HG03442 (cell line): Measurements from ENCODE around the gene HMCN2.
"Not testable (repeated sequence)": the region's sequence is repeated elsewhere in the genome, so short reads cannot be mapped to it uniquely, and the experiment has no call there.

Source experiments
- ATAC-seq: cut with Tn5 transposase; IDR thresholded peaks from one replicate; pipeline ENCODE4 v1.9.1; 2021; ENCODE audit warnings: mild to moderate bottlenecking, moderate library complexity; ENCODE audit not compliant: unreplicated experiment

Gene HMCN2

DNA sequence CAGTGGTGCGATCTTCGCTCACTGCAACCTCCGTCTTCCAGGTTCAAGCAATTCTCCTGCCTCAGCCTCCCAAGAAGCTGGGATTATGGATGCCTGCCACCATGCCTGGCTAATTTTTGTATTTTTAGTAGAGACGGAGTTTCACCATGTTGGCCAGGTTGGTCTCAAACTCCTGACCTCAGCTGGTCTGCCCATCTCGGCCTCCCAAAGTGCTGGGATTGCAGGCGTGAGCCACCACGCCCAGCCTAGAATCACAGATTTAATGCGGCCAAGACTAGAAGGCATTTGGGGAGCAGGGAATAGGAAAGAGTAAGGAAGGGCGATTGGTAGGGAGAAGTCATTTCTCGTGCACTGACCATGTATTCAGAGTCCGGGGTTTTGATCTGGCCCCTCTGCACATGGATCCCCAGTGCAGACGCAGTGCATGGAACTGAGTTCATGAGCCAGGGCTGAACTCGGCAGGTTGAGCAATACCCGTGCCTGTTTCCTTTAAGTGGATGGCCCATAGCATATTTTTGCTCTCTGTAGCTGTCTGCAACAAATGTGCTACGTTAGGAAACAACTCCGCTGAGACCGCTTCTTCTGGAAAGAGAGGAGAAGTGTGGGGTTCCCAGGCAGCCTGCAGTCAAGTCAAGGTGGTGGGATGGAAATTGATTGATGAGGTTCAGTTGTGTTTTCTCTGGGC, 3.4 kb upstream of the HMCN2 start:
- no peak for ATAC-seq

- ATAC-seq: no peak
Observed at GRCh38 chr9:130262771-130263170, 2.8 kb upstream of the HMCN2 start.

DNA sequence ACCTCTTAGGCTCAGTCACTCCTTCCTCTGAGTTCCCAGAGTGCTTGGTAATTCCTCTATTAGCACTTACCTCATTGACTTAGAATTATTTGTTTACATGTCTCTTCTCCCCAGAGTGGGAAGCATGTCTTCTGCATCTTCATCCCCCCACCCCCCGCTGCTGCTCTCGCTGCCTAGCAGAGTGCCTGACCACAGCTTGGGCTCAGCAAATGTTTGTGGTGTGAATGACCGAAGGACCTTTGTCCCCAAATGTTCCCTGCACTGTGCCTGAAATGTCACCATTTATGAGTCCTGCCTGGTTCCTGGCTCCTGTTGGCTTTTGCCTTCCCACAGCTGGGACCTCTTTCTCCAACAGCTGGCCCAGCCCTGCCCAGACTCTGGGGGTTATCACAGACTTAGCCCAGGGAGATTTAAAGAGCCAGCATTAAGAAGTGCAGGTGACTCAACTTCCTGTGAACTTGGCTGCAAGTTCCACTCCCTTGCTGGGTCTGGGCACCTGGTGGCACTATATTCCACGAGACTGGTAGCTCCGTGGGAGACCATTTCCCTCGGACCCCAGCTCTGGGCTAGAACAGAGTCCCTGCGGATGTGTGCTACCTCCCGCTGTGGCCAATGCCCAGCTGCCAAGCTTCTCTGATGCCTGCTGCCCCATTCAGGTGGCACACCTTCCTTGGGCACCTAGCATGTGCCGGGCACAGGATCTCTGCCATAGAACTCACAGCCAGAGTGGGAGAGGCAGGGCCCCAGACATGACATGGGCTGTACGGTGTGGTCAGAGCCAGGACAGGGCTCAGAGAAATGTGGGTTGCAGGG, 1.8 kb upstream of the HMCN2 start:
- ATAC-seq: no peak

GRCh38 chr9:130264414-130265350, 878 bp upstream of the HMCN2 start:
- ATAC-seq: no peak

DNA sequence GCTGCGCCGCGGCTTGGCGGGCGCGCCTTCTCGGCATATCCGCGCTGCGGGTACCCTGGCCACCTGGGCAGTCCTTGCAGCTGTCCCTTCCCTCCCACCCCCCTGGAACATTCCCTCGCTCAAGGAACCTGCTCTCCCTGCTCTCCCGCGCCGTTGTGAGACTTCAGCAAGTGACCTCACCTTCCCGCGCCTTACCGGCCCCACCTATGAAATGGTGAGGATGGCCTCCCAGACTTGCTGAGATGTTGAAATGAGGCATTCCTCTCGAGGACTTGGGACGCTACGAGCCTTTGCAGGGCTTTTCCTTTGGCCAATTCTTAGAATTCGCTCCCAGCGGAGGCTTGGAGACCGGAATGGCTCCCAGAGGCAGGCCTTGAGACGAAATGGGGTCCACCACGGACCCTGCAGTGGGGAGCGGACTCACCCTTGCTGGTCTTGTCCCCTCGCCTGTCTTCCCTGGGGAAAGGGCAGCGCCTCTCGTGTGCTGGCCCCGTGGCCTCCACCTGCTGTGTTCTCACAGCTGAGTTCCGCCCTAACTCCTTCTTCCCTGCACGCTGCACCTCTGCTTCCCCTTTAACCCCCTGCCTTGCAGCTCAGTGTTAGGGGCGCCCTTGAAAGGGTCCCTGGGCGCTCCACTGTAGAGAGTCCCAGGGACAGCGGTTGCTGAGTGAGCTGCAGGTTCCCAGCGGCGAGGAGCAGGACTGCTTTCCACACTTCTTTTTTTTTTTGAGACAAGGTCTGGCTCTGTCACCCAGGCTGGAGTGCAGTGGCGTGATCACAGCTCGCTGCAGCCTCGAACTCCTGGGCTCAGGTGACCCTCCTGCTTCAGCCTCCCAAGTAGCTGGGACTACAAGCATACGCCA, 907 bp downstream of the HMCN2 start:
- ATAC-seq: no peak

GRCh38 chr9:130267930-130268329, 2.4 kb downstream of the HMCN2 start:
- ATAC-seq: no peak

GRCh38 chr9:130268521-130269211, 3.1 kb downstream of the HMCN2 start:
- no peak for ATAC-seq

GRCh38 chr9:130271473-130271872, 5.9 kb downstream of the HMCN2 start:
- no peak for ATAC-seq

DNA sequence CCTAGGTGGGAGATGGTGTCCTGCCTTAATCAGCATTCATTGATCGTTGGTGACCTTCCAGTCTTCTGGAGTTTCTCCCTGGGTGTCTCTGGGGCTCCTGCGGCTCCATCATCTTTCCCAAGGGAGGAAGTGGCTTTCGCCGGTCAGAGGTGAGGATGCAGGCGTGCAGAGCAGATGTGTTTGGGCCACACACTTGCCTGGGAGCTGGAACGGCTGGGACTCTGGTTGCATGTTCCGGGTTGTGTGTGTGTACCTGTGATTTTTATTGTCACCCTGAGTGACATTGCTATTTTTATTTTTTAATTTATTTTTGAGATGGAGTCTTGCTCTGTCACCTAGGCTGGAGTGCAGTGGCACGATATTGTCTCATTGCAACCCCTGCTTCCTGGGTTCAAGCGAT, 9.6 kb downstream of the HMCN2 start:
- ATAC-seq: no peak

DNA sequence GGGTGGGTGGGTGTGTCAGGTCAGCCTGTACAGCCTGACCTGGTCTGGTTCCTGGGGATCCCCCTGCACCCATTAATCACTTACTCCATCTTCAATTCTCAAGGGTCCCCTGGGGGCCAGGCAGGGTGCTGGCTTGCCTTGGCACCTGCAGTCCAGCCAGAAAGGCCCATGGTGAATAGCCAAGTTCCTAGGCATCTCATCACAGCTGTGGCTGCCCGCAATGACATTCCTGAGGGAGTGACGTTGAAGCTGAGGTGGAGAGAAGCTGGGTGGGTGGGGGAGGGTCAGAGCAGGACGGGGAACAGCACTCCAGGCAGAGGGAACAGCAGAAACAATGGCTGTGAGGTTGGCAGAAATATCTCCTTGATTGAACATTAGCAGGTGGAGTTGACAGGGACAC, 10.6 kb downstream of the HMCN2 start:
- no peak for ATAC-seq

DNA sequence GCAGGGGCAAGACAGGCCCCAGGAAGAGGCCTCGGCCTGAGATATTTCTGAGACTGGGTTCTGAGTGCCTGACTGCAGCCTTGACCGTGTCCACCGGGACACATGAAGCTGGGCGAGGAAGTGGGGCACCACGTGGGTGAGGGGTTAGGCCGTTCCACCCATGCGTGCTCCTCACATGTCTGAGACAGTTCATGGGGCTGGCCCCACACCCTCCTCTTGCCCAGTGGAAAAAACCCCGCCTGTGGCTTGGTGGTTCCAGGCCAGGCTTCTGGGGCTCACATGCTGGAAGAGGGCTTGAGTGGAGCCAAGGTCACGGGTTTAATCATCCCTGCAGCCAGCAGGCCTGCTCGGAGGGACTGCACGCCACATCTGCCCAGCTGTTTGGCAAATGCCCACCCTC, 11.4 kb downstream of the HMCN2 start:
- ATAC-seq: no peak

- not testable (repeated sequence) for ATAC-seq
Observed at GRCh38 chr9:130277525-130277924, 12.0 kb downstream of the HMCN2 start.

- no peak for ATAC-seq
Observed at GRCh38 chr9:130283539-130284248, 18.1 kb downstream of the HMCN2 start.

GRCh38 chr9:130284249-130284625, 18.7 kb downstream of the HMCN2 start:
- no peak for ATAC-seq

- ATAC-seq: no peak
Observed at GRCh38 chr9:130284690-130285089, 19.1 kb downstream of the HMCN2 start.

DNA sequence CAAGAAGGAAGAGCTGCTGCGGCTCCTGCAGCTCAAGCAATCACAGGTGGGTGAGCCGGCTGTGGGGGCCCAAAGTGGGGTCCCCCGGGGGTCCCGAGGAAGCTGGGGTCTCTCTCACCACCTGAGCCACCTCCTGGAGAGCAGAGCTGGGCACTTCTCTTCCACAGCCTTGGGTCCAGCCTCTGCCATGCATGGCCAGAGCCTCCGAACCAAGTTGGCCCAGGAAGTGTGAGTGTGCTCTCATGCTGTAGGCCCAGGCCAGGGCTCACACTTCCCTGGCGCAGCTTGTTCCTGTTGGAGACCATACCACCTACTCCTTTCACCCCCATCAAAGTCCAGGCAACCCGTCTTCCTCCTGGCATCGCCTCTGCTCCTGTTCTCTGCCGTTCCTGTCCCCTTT, 19.7 kb downstream of the HMCN2 start:
- ATAC-seq: no peak

GRCh38 chr9:130286072-130286770, 20.7 kb downstream of the HMCN2 start:
- no peak for ATAC-seq

DNA sequence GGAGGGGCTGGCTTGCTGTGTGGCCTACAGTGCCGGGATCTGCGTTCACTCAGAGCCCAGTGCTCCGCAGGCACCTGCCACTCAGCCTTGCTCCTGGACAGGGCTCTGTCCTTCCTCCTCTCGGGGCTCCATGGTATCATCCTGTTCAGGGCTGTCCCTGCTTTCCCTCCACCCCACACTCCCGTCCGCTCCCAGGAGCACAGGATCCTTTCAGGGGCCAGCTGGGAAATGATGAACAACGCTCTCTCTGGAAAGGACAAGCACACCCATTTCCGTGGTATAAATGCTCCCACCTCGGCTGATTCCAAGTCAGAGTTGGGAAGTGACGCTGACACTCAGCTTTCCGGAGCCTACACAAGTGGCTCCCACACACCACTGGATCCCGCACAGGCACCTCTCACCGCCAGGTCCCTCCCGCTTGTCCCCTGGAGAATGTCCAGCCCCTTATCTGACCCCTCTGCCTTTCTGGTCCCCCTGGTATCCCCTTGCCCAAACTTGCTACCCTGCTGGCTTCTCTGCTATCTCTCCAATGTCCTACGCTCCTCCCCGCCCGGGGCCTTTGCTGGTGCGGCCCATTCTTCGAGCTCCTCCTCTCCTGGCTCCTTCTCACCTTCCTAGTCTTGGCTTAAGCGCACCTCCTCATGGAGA, 21.3 kb downstream of the HMCN2 start:
- no peak for ATAC-seq
